Gastrocnemius medialis (tissue), 4 donors: ENCODE data around the gene GGT1. TPM values are rescaled to one million over a fixed set of nuclear protein-coding genes. Genes with fewer than 3 reads are reported as not detected.

Source experiments
- ATAC-seq, 2 donors: fragments of 150-250 bp; one replicate each; pipeline ENCODE4 v1.9.1; 2016
- DNase-seq, 2 donors: peaks; one replicate each; pipeline ENCODE4 v3.0.0-alpha.2; 2019
- H3K27ac ChIP-seq, 4 donors: fragments of 200-600 bp; sonication (generic); 1 replicate in 1 of 4; 2 replicates in 3 of 4; pipeline ENCODE4 v1.5.1; 2016 to 2018; ENCODE audit warnings: mild to moderate bottlenecking in 2 of 4, moderate library complexity in 1 of 4
- H3K27me3 ChIP-seq, 3 donors: fragments of 200-600 bp; sonication (generic) in 2 of 3; 1 replicate in 1 of 3; 2 replicates in 2 of 3; pipeline versions ENCODE4 v1.5.1 to v1.6.0; 2016 to 2019; ENCODE audit warnings: mild to moderate bottlenecking in 1 of 3, moderate library complexity in 1 of 3
- H3K36me3 ChIP-seq, 2 donors: fragments of 200-600 bp; sonication (generic) in 1 of 2; one replicate each; pipeline ENCODE4 v1.5.1; 2017 to 2018
- H3K4me1 ChIP-seq, 2 donors: fragments of 200-600 bp; sonication (generic) in 1 of 2; one replicate each; pipeline ENCODE4 v1.5.1; 2016 to 2017; ENCODE audit warnings: mild to moderate bottlenecking in 2 of 2
- H3K4me3 ChIP-seq, 4 donors: fragments of 200-600 bp; sonication (generic) in 3 of 4; 1 replicate in 1 of 4; 2 replicates in 3 of 4; pipeline ENCODE4 v1.5.1; 2016 to 2019; ENCODE audit warnings: mild to moderate bottlenecking in 2 of 4
- H3K9me3 ChIP-seq, 3 donors: fragments of 200-600 bp; sonication (generic) in 2 of 3; 1 replicate in 1 of 3; 2 replicates in 2 of 3; pipeline ENCODE4 v1.5.1; 2016 to 2019
- POLR2A ChIP-seq, 2 donors: fragments of 450-650 bp; IDR thresholded peaks; one replicate each; pipeline ENCODE4 v1.6.1; 2017; ENCODE audit warnings: antibody characterized with exemption in 2 of 2, mild to moderate bottlenecking in 2 of 2, moderate library complexity in 2 of 2
- in situ Hi-C, 4 donors: fragments of 200-750 bp; cut with MboI; loops; one replicate each; pipeline versions ENCODE4 v1.15.0 to v1.8.0; 2017; ENCODE audit warnings: low sequenced_read_pairs in 4 of 4
- intact Hi-C: fragments of 100-400 bp; cut with DNase I; formaldehyde crosslinking; loops from one replicate; pipeline ENCODE4 v1.15.1; 2023; ENCODE audit warnings: low total_unique reads
- total RNA-seq, 4 donors: library from RNA; depleted of rRNA; stranded (reverse); fragments of >200 nt; gene quantifications; one replicate each; pipeline versions ENCODE4 v1.1.0 to v1.2.3, GENCODE V29; 2016
- TF ChIP-seq, protein P1 (sequence below), 5 experiments: fragments of 450-650 bp in 3 of 5; fragments of 200-600 bp in 2 of 5; sonication (generic) in 2 of 5; IDR thresholded peaks in 4 of 5; conservative IDR thresholded peaks in 1 of 5; 1 replicate in 4 of 5; 2 replicates in 1 of 5; pipeline ENCODE4 v1.5.1; 2016 to 2019; ENCODE audit warnings: antibody characterized with exemption in 5 of 5, mild to moderate bottlenecking in 3 of 5, moderate library complexity in 3 of 5

Gene GGT1
- total RNA-seq, 4 donors from 2014 or later = 0.29 to 1.3 (median 0.94) TPM

DNA sequence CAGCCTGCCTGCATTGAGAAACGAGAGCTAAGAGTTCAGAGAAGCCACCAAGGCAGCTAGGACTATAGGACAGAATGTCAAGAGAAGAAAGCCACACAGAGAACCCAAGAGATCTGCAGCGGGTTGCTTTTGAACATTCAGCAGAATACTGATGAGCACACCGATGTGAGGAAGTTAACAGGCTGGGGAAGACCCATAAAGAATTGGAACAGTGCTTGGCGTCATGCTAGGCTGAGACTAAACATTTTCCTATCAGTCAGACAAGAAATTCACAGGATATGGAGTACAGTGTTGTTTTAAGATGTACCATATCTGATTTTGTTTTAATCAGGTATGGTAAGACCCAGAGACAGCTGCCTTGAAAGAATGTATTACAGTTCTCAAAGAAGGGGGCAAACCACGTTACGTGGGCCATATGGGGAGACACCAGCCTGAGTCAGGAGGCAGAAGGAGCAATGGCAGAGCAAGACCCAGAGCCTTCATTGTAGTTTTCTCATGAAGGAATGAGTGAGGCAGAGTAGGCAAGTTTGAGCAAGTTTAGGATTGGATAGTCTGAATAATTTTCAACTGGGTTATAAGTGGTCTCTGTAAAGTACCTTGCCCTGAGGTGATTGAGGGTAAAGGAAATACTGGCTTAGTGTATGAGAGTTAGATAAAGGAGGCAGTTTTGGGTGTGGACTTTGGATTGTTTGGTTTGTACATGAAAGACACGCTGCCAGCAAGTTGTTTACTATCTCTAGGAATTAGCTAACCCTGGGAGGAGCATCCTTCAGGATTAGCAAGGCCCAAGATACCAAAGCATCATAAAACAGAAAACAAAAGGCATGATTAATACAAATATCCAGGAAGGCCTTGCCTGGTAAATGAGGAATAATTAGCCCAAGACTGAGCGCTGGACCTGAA lies 24.4 kb upstream of the GGT1 start:
- Histone ChIP-seq H3K9me3 (no peaks in the 10 kb centered on the region), H3K36me3 (peaks cover 0 to 13% of the 10 kb centered on the region in 2 donors), H3K4me3 (no peak overlapping the region), H3K27ac (no peak overlapping the region), H3K4me1 (no peaks in the 10 kb centered on the region), H3K27me3 (no peaks in the 10 kb centered on the region)
- no peak for ATAC-seq
- intact Hi-C loops = no loop called here
- DNase-seq = no peak
- TF ChIP-seq, protein P1, sequence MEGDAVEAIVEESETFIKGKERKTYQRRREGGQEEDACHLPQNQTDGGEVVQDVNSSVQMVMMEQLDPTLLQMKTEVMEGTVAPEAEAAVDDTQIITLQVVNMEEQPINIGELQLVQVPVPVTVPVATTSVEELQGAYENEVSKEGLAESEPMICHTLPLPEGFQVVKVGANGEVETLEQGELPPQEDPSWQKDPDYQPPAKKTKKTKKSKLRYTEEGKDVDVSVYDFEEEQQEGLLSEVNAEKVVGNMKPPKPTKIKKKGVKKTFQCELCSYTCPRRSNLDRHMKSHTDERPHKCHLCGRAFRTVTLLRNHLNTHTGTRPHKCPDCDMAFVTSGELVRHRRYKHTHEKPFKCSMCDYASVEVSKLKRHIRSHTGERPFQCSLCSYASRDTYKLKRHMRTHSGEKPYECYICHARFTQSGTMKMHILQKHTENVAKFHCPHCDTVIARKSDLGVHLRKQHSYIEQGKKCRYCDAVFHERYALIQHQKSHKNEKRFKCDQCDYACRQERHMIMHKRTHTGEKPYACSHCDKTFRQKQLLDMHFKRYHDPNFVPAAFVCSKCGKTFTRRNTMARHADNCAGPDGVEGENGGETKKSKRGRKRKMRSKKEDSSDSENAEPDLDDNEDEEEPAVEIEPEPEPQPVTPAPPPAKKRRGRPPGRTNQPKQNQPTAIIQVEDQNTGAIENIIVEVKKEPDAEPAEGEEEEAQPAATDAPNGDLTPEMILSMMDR (IDR thresholded peaks at IDR 0.05 in 4 of 5, conservative IDR thresholded peaks at IDR 0.05 in 1 of 5) = no peak
- TF ChIP-seq POLR2A (IDR thresholded peaks at IDR 0.05) = no peak
- in situ Hi-C loops = no loop called here

DNA sequence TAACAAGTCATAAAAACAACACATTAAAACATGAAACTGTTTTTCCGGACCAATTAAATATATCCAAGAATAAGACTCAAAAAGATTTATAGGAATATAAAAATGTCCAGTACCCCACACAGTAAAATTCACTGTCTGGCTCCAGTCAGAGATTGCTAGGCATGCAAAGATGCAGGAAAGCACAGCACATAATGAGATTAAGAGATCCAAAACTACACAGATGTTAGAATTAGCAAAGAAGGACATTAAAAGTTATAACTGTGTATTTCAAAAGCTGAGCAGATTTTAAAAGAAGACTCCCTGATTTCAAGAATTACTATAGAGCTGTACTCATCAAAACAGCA lies 23.8 kb upstream of the GGT1 start:
- TF ChIP-seq, protein P1 (IDR thresholded peaks at IDR 0.05 in 4 of 5, conservative IDR thresholded peaks at IDR 0.05 in 1 of 5) = no peak
- no peak for TF ChIP-seq POLR2A (IDR thresholded peaks at IDR 0.05)
- ATAC-seq (no peak), DNase-seq (no peak)
- no peaks in the 10 kb centered on the region for H3K27me3 ChIP-seq
- no peak overlapping the region for H3K4me3 ChIP-seq
- H3K36me3 ChIP-seq = peaks cover 0 to 6% of the 10 kb centered on the region in 2 donors
- in situ Hi-C loops = no loop called here
- no peaks in the 10 kb centered on the region for H3K9me3 ChIP-seq
- intact Hi-C loops = no loop called here
- no peaks in the 10 kb centered on the region for H3K4me1 ChIP-seq
- no peak overlapping the region for H3K27ac ChIP-seq

- TF ChIP-seq, protein P1 (IDR thresholded peaks at IDR 0.05 in 4 of 5, conservative IDR thresholded peaks at IDR 0.05 in 1 of 5) = no peak
- TF ChIP-seq POLR2A (IDR thresholded peaks at IDR 0.05) = no peak
These were observed 22.7 kb upstream of the GGT1 start for GRCh38 chr22:24580276-24580675.

GRCh38 chr22:24582056-24582814 lies 20.8 kb upstream of the GGT1 start:
- TF ChIP-seq, protein P1 (IDR thresholded peaks at IDR 0.05 in 4 of 5, conservative IDR thresholded peaks at IDR 0.05 in 1 of 5) = no peak
- TF ChIP-seq POLR2A (IDR thresholded peaks at IDR 0.05) = no peak
- no peak overlapping the region for H3K27ac ChIP-seq
- no peaks in the 10 kb centered on the region for H3K9me3 ChIP-seq
- no peak for DNase-seq
- no peaks in the 10 kb centered on the region for H3K36me3 ChIP-seq
- intact Hi-C loops = no loop called here
- no peak for ATAC-seq
- H3K4me3 ChIP-seq = no peak overlapping the region
- in situ Hi-C loops = no loop called here
- no peaks in the 10 kb centered on the region for H3K27me3 ChIP-seq
- H3K4me1 ChIP-seq = no peaks in the 10 kb centered on the region

More at GRCh38 chr22:24580276-24580675, 22.7 kb upstream of the GGT1 start:
- no peaks in the 10 kb centered on the region for H3K4me1 ChIP-seq
- in situ Hi-C loops = no loop called here
- no peaks in the 10 kb centered on the region for H3K9me3 ChIP-seq
- no peak overlapping the region for H3K27ac ChIP-seq
- H3K27me3 ChIP-seq = no peaks in the 10 kb centered on the region
- H3K36me3 ChIP-seq = no peaks in the 10 kb centered on the region
- intact Hi-C loops = no loop called here
- no peak for DNase-seq
- no peak overlapping the region for H3K4me3 ChIP-seq
- ATAC-seq = no peak
